Ovary (tissue), 3 donors: Measurements from ENCODE around the gene MIGA2.

ENCODE experiments used
- EP300 ChIP-seq: sonication (generic); formaldehyde crosslinking; IDR thresholded peaks from one replicate; pipeline ENCODE4 v1.6.1; 2017; ENCODE audit warnings: antibody characterized with exemption
- TF ChIP-seq, protein P1 (sequence below), 3 donors: fragments of 450-650 bp in 2 of 3; fragments of 200-600 bp in 1 of 3; IDR thresholded peaks; one replicate each; pipeline versions ENCODE4 v1.5.1 to v1.8.0; 2016 to 2022; ENCODE audit warnings: antibody characterized with exemption in 3 of 3, mild to moderate bottlenecking in 1 of 3
- donor health status: DM: no; HTN: no; CAD: no.

DNA sequence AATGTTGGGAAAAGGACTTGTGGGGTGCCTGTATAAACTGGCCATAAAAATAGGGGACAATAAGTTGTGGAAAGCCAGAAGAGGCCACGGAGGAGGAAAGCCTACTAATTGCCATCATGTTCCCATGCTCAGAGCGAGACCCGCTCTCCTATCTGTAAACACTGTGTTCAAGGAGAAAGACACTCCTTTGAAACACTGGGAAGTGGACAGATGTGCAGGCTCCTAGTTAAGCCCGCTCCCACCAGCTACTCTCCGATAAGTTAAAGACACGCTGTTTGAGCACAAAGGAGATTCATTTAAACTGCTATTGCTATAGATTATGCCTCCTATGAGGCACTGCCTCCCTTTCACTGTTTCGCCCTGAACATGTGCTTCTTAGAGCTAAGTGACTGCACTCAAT is 64.9 kb downstream of the MIGA2 start:
- TF ChIP-seq, protein P1, sequence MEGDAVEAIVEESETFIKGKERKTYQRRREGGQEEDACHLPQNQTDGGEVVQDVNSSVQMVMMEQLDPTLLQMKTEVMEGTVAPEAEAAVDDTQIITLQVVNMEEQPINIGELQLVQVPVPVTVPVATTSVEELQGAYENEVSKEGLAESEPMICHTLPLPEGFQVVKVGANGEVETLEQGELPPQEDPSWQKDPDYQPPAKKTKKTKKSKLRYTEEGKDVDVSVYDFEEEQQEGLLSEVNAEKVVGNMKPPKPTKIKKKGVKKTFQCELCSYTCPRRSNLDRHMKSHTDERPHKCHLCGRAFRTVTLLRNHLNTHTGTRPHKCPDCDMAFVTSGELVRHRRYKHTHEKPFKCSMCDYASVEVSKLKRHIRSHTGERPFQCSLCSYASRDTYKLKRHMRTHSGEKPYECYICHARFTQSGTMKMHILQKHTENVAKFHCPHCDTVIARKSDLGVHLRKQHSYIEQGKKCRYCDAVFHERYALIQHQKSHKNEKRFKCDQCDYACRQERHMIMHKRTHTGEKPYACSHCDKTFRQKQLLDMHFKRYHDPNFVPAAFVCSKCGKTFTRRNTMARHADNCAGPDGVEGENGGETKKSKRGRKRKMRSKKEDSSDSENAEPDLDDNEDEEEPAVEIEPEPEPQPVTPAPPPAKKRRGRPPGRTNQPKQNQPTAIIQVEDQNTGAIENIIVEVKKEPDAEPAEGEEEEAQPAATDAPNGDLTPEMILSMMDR (IDR thresholded peaks at IDR 0.05): no peak
- TF ChIP-seq EP300: no peak
